Right renal pelvis (tissue), 4 donors: ENCODE results near the gene CYP4B1. TPM values are rescaled to one million over a fixed set of nuclear protein-coding genes. Genes with fewer than 3 reads are reported as not detected.
"Not testable (repeated sequence)": the region's sequence is repeated elsewhere in the genome, so short reads cannot be mapped to it uniquely, and the experiment has no call there.

ENCODE experiments used
- DNase-seq, 4 donors: peaks; one replicate each; pipeline ENCODE4 v3.0.0-alpha.2; 2013; ENCODE audit warnings: low read depth in 4 of 4, low spot score in 3 of 4, missing footprints in 1 of 4
- polyA plus RNA-seq, 4 donors: library from polyadenylated mRNA; unstranded; fragments of 120-200 nt; gene quantifications; one replicate each; pipeline ENCODE4 v1.2.1, GENCODE V29; 2013; ENCODE audit not compliant: insufficient read length in 4 of 4

Gene CYP4B1
- polyA plus RNA-seq, 4 donors: 1.6 to 3.9 (median 2.5) TPM

- no peak for DNase-seq
Observed at GRCh38 chr1:46812996-46813857, 14.4 kb downstream of the CYP4B1 start.

DNA sequence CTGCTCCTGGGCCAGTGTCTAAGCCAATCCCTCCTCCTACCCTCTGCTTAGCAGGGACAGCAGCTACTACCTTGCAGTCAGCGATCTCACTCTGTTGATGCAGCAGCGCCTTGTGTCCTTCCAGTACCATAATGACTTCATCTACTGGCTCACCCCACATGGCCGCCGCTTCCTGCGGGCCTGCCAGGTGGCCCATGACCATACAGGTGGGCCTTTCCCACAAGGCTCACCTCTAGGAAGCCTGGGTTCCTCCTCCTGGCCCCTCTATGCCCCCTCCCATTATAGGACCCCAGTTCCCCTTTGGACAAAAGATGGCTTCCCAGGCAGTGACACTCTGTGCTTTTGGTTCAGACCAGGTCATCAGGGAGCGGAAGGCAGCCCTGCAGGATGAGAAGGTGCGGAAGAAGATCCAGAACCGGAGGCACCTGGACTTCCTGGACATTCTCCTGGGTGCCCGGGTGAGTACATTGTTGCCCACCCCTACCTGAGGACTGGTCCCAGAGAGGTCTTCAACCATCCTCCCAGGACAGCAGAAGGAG lies 15.1 kb downstream of the CYP4B1 start:
- no peak for DNase-seq

- DNase-seq: no peak
Observed at GRCh38 chr1:46815133-46815532, 16.3 kb downstream of the CYP4B1 start.

DNA sequence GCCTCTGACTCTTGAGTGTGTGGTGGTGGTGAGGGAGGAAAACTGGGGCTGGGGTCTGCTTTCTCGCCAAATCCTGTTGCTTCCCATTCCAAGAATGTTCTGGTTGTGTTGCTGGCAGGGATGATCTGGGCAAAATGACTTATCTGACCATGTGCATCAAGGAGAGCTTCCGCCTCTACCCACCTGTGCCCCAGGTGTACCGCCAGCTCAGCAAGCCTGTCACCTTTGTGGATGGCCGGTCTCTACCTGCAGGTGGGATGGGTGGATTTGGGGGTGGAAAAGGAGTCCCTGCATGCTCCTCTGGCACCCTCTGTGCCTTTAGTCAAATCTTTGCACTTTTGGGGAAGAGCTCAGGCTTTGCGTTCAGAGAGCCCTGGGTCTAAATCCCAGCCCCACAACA lies 18.1 kb downstream of the CYP4B1 start:
- DNase-seq: no peak

DNA sequence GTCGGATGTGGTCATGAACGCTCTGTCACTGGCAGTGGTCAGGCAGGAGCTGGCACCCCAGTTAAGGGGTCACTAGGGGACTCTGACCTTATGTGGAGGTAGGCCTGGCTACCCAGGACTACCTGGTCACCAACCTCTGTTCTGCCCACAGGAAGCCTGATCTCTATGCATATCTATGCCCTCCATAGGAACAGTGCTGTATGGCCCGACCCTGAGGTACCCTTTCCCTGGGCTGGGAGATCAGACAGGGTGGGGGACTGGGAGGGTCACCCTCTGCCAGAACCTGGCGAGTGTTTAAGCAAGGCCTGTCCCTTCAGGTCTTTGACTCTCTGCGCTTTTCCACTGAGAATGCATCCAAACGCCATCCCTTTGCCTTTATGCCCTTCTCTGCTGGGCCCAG lies 19.0 kb downstream of the CYP4B1 start:
- DNase-seq: no peak

DNA sequence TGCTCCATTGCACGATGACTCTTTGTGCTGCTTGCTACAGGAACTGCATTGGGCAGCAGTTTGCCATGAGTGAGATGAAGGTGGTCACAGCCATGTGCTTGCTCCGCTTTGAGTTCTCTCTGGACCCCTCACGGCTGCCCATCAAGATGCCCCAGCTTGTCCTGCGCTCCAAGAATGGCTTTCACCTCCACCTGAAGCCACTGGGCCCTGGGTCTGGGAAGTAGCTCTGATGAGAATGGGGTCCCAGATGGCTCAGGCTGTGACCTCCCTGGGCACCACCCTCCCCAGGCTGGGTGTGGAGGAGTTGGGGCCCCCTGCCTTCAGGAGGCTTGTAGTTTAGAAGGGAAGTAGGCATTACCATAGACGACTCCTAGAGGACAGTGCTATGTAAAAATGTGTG lies 19.7 kb downstream of the CYP4B1 start:
- DNase-seq: no peak

DNA sequence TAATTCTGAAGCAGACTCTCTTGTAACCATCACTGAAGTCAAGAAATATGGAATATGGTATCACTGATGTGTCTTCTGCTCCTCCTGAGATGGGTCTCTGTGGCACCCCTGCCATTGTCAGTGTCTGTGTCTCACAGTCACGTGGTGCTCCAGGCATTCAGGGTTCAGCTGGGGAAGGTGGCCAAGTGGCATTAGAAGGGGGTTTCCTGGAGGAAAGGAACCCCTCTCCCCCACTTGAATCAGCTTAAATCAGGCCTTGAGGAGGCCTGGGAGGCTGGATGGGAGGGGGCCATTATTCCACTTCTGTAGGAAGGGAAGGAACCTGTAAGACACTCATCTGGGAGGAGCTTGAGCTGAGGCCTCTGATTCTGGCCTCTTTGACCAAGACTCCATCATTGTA lies 20.5 kb downstream of the CYP4B1 start:
- DNase-seq: no peak

DNA sequence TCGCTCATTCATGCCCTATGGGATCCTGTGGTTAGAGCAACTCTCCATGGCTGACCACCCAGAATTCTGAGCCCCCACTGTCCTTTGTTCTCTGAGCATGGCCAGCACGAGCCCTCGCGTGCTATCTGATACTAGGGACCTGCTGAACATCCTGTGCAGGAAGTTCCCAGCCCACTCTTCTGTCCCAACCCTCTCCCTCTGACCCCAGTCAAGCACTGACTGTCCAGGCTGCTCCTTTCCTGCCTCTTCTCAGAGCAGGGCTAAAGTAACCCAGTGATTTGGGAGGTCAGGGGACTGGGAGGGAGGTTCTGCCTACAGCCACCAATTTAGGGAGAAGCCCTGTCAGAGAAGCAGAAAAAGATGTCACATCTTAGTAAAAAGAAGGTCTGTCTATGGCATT lies 21.2 kb downstream of the CYP4B1 start:
- DNase-seq: no peak

GRCh38 chr1:46820560-46821060 lies 21.8 kb downstream of the CYP4B1 start:
- no peak for DNase-seq

GRCh38 chr1:46822248-46822826 lies 23.5 kb downstream of the CYP4B1 start:
- no peak for DNase-seq

DNA sequence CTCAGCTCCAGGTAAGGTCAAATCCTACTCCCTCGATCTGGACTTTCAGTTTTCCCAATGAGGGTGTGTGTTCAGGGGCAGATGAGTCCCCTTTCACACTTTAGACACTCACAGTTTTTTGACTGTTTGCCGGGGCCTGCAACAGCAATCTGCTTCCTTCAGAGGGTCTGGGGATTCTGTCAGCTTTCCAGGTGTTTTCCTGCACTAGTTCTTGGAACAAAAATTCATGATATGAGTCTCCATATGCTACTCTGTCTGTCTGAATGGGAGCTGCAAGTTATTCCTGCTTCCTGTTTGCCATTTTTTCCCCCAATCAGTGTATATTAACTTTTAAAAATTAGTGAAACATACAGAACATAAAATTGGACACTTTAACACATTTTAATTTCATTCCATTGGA lies 24.3 kb downstream of the CYP4B1 start:
- no peak for DNase-seq

- DNase-seq: not testable (repeated sequence)
Observed at GRCh38 chr1:46826892-46827291, 28.0 kb downstream of the CYP4B1 start.

DNA sequence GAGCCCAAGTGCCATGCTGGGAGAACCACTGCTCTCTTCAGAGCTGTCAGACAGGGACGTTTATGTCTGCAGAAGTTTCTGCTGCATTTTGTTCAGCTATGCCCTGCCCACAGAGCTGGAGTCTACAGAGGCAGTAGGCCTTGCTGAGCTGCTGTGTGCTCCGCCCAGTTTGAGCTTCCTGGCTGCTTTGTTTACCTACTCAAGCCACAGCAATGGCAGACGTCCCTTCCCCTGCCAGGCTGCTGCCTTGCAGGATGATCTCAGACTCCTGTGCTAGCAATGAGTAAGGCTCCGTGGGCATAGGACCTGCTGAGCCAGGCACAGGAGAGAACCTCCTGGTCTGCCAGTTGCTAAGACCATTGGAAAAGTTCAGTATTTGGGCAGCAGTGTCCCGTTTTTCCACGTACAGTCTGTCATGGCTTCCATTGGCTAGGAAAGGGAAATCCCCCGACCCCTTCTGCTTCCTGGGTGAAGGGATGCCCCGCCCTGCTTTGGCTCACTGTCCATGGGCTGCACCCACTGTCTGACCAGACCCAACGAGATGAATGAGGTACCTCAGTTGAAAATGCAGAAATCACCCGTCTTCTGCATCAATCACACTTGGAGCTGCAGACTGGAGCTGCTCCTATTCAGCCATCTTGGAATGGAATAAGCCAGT lies 31.9 kb downstream of the CYP4B1 start:
- no peak for DNase-seq

DNA sequence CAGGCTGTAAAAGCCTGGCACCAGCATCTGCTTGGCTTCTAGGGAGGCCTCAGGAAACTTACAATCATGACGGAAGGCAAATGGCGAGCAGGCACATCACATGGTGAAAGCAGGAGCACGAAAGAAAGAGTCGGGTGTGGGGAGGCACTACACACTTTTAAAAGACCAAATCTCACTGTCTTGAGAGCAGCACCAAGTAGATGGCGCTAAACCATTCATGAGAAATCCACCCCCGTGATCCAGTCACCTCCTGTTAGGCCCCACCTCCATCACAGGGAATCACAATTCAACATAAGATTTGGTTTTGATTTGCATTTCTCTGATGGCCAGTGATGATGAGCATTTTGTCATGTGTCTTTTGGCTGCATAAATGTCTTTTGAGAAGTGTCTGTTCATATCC lies 36.6 kb downstream of the CYP4B1 start:
- not testable (repeated sequence) for DNase-seq

- DNase-seq: not testable (repeated sequence)
Observed at GRCh38 chr1:46846386-46846785, 47.5 kb downstream of the CYP4B1 start.

- not testable (repeated sequence) for DNase-seq
Observed at GRCh38 chr1:46857660-46858065, 58.8 kb downstream of the CYP4B1 start.

- no peak for DNase-seq
Observed at GRCh38 chr1:46862348-46862747, 63.5 kb downstream of the CYP4B1 start.
